ENCODE results near the gene CEACAM5. TPM values are rescaled to one million over a fixed set of nuclear protein-coding genes. Genes with fewer than 3 reads are reported as not detected.

Gene CEACAM5
- total and polyA plus RNA-seq, 7 donors = 0.04 to 0.69 (median 0.69) TPM; not detected in 4

DNA sequence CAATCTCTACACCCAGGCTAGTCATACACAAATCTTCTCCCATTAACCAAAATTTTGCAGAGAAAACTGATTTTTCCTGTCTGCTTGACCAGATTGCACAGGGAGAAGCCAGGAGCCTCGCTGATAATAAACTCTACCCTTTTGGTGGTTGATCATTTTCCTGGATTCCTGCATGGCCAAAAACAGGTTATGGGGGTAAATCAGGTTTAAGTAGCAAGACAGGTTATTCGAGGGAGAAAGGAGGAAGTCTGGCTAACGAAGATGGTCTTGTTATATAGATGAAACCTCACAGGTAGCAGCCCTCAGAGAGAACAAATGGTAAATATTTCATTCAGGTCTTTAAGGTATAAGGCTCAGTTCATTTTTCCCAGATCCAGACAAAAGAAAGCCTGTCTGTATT, 30.9 kb downstream of the CEACAM5 start:
- no peak for ATAC-seq
- WGBS, 3 donors = 51 to 58% (median 52%) methylated on average over 3 of the region's 3 CpGs
- intact Hi-C loops (cut with DNase I) = no loop called here

DNA sequence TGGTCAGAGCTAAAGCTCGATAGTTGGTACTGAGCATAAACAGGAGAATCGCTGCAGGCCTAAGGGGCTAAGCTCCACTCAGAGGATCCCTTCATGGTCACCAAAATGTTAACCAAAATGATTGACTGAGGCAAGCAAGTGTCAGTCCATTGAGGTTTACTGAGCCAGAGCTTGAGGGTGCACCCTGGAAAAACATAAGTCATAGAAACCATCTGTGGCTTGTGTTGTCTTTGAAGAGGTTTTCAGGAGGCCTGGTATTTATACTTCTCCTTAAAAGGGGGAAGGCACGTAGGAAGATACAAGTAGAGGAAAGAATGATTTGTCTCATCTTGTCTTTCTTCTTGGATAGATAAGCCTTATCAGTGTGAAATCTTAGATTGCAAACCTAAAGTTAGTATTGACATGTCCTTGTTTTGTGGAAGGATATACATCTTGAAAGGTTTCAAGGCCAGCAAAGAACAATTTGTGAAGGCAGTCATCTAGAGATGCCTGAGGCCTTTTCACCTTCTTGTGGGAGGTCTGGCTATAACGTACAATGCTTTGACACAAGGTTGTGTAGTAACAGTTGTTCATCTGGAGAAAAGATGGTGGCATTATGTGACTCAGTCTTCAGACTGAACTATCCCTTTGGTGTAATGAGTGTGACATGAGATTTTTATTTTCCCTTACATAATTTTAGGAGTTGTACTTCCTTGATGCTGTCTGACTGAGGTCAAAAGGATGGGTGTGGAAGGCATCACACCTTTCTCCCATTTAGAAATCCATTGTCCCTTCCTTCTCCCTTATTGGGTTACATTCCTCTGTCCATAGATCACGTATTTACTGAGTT, 32.2 kb downstream of the CEACAM5 start:
- intact Hi-C loops (cut with DNase I) = no loop called here

More for the DNA sequence above, 30.9 kb downstream of the CEACAM5 start:
- TF ChIP-seq CTCF (IDR thresholded peaks at IDR 0.05) = no peak
- DNase-seq = no peak
- H3K27ac ChIP-seq = no peak overlapping the region
- no peaks in the 10 kb centered on the region for H3K36me3 ChIP-seq (ENCODE audit: insufficient read depth in 1 of 2, low read depth in 1 of 2)
- H3K4me3 ChIP-seq = no peak overlapping the region
- peaks cover 0 to 9% (median 3%) of the 10 kb centered on the region in 3 donors for H3K27me3 ChIP-seq (ENCODE audit: insufficient read depth in 3 of 3, low read length in 2 of 3)
- no peaks in the 10 kb centered on the region for H3K4me1 ChIP-seq
- H3K9me3 ChIP-seq = no peaks in the 10 kb centered on the region

GRCh38 chr19:41741244-41741554, 32.8 kb downstream of the CEACAM5 start:
- Histone ChIP-seq H3K4me3 (no peak overlapping the region), H3K9me3 (no peaks in the 10 kb centered on the region), H3K27ac (no peak overlapping the region), H3K4me1 (no peaks in the 10 kb centered on the region), H3K27me3 (ENCODE audit: insufficient read depth in 3 of 3, low read length in 2 of 3) (peaks cover 0 to 9% (median 3%) of the 10 kb centered on the region in 3 donors), H3K36me3 (ENCODE audit: insufficient read depth in 1 of 2, low read depth in 1 of 2) (no peaks in the 10 kb centered on the region)
- intact Hi-C loops (cut with DNase I) = no loop called here
- no peak for ATAC-seq
- 79 to 86% (median 85%) methylated on average over 2 of the region's 2 CpGs for WGBS, 3 donors
- no peak for DNase-seq
- TF ChIP-seq CTCF (IDR thresholded peaks at IDR 0.05) = no peak

More for the DNA sequence above, 32.2 kb downstream of the CEACAM5 start:
- Histone ChIP-seq H3K27me3 (ENCODE audit: insufficient read depth in 3 of 3, low read length in 2 of 3) (peaks cover 0 to 9% (median 3%) of the 10 kb centered on the region in 3 donors), H3K4me1 (no peaks in the 10 kb centered on the region), H3K4me3 (no peak overlapping the region), H3K9me3 (no peaks in the 10 kb centered on the region), H3K36me3 (ENCODE audit: insufficient read depth in 1 of 2, low read depth in 1 of 2) (no peaks in the 10 kb centered on the region), H3K27ac (no peak overlapping the region)
- no peak for ATAC-seq
- no peak for DNase-seq
- TF ChIP-seq CTCF (IDR thresholded peaks at IDR 0.05) = no peak
- 61 to 73% (median 66%) methylated on average over 5 of the region's 5 CpGs for whole genome bisulfite sequencing, 3 donors

- Histone ChIP-seq H3K9me3 (no peaks in the 10 kb centered on the region), H3K36me3 (ENCODE audit: insufficient read depth in 1 of 2, low read depth in 1 of 2) (no peaks in the 10 kb centered on the region), H3K4me1 (no peaks in the 10 kb centered on the region), H3K4me3 (no peak overlapping the region), H3K27ac (no peak overlapping the region), H3K27me3 (ENCODE audit: insufficient read depth in 3 of 3, low read length in 2 of 3) (peaks cover 0 to 20% (median 3%) of the 10 kb centered on the region in 3 donors)
- intact Hi-C loops (cut with DNase I) = loop anchor here in 1 of 2 donors (5.0 kb wide), 1 partner anchor 298 kb away; no protein-coding TSS in a partner anchor
- ATAC-seq = no peak
- TF ChIP-seq CTCF (IDR thresholded peaks at IDR 0.05) = no peak
- WGBS, 3 donors = 50 to 56% (median 52%) methylated on average over 4 of the region's 4 CpGs
- DNase-seq = no peak
Measured at GRCh38 chr19:41744850-41745249, 36.4 kb downstream of the CEACAM5 start.
